Endothelial cell of umbilical vein (primary cell): ENCODE results near the gene NR3C2. TPM values are rescaled to one million over a fixed set of nuclear protein-coding genes. Genes with fewer than 3 reads are reported as not detected.

ENCODE experiments used
- BruUV-seq: library from RNA; stranded (reverse); fragments of 400-500 nt; replicated peaks from 2 replicates; lab custom pipeline; 2021; lab: Mats Ljungman, UMichigan
- CTCF ChIA-PET: fragments of 300-600, 350-600 bp; sonication (Branson Sonifier 250); formaldehyde crosslinking; loops from one replicate; lab custom pipeline; 2021; ENCODE audit warnings: antibody characterized with exemption, inconsistent platforms; lab: Charles Lee
- POLR2A ChIA-PET: fragments of 300-600, 350-600 bp; sonication (Branson Sonifier 250); formaldehyde crosslinking; loops from one replicate; lab custom pipeline; 2021; ENCODE audit warnings: antibody characterized with exemption, inconsistent platforms; lab: Charles Lee
- DNase-seq: peaks from one replicate; pipeline ENCODE4 v3.0.0-alpha.2; 2011; ENCODE audit warnings: low read depth, low spot score
- FAIRE-seq: peaks from 2 replicates; lab custom pipeline; 2011; peaks lifted over from hg19 to GRCh38; lab: Jason Lieb, UNC
- H2AFZ ChIP-seq: 2 replicates; pipeline ENCODE4 v1.6.0; 2012; ENCODE audit warnings: low read depth, low read length, control low read depth, inconsistent platforms
- H3K27ac ChIP-seq: 2 replicates; pipeline ENCODE4 v1.5.1; 2011; ENCODE audit warnings: low read depth, mild to moderate bottlenecking, control low read depth, low read length, moderate library complexity; ENCODE audit not compliant: insufficient read depth
- H3K27me3 ChIP-seq, 2 experiments: 2 replicates each; pipeline versions ENCODE4 v1.6.0 to v1.6.1; 2011; ENCODE audit warnings: low read length in 2 of 2, mixed read lengths in 1 of 2; ENCODE audit not compliant: control insufficient read depth in 2 of 2, insufficient read depth in 2 of 2
- H3K36me3 ChIP-seq, 2 experiments: 2 replicates in 1 of 2; 3 replicates in 1 of 2; pipeline ENCODE4 v1.5.1; 2011; ENCODE audit warnings: low read length in 2 of 2, mild to moderate bottlenecking in 1 of 2, moderate library complexity in 1 of 2; ENCODE audit not compliant: control insufficient read depth in 2 of 2, insufficient read depth in 2 of 2; ENCODE audit errors: extremely low read depth in 1 of 2
- H3K4me1 ChIP-seq: 3 replicates; pipeline ENCODE4 v1.5.1; 2011; ENCODE audit warnings: mild to moderate bottlenecking, low read length; ENCODE audit not compliant: control insufficient read depth, insufficient read depth; ENCODE audit errors: extremely low read depth
- H3K4me2 ChIP-seq: 2 replicates; pipeline ENCODE4 v1.6.1; 2011; ENCODE audit warnings: low read length, control low read depth, mixed read lengths; ENCODE audit not compliant: insufficient read depth
- H3K4me3 ChIP-seq, 3 experiments: fragments of 200-600 bp in 1 of 3; sonication (generic), shearing (Covaris generic) in 1 of 3; replicated peaks in 1 of 3; 2 replicates each; pipeline ENCODE4 v1.5.1; 2011 to 2016; ENCODE audit warnings: control low read depth in 3 of 3, low read length in 3 of 3, mild to moderate bottlenecking in 2 of 3, inconsistent platforms in 1 of 3, low read depth in 1 of 3, moderate library complexity in 1 of 3; ENCODE audit not compliant: insufficient read depth in 1 of 3
- H3K79me2 ChIP-seq: 2 replicates; pipeline ENCODE4 v1.6.0; 2012; ENCODE audit warnings: low read length, inconsistent platforms; ENCODE audit not compliant: control insufficient read depth, insufficient read depth
- H3K9ac ChIP-seq: replicated peaks from 2 replicates; pipeline ENCODE3; 2011; ENCODE audit warnings: low read length, control low read depth; ENCODE audit not compliant: insufficient read depth; ENCODE audit errors: extremely low read depth
- H3K9me1 ChIP-seq: replicated peaks from 3 replicates; pipeline ENCODE4 v1.6.0; 2011; ENCODE audit warnings: mild to moderate bottlenecking, low read length; ENCODE audit not compliant: control insufficient read depth, insufficient read depth; ENCODE audit errors: extremely low read depth
- H3K9me3 ChIP-seq: replicated peaks from 2 replicates; pipeline ENCODE4 v1.5.1; 2012; ENCODE audit warnings: low read length, inconsistent platforms; ENCODE audit not compliant: control insufficient read depth, insufficient read depth
- H4K20me1 ChIP-seq: replicated peaks from 2 replicates; pipeline ENCODE3; 2011; ENCODE audit warnings: mild to moderate bottlenecking, low read length; ENCODE audit not compliant: control insufficient read depth, insufficient read depth; ENCODE audit errors: extremely low read depth
- EZH2 ChIP-seq: IDR thresholded peaks from 2 replicates; pipeline ENCODE4 v1.6.1; 2012; ENCODE audit warnings: borderline replicate concordance, low read depth, mild to moderate bottlenecking, moderate library complexity, low read length, inconsistent platforms; ENCODE audit not compliant: severe bottlenecking
- FOS ChIP-seq: IDR thresholded peaks from 2 replicates; pipeline ENCODE4 v1.6.1; 2011; ENCODE audit warnings: mild to moderate bottlenecking, low read length, moderate library complexity, borderline replicate concordance; ENCODE audit not compliant: insufficient read depth
- GATA2 ChIP-seq: IDR thresholded peaks from 2 replicates; pipeline ENCODE4 v1.7.0; 2011; ENCODE audit warnings: low read depth, mild to moderate bottlenecking, moderate library complexity, mixed read lengths, low read length; ENCODE audit not compliant: insufficient read length, insufficient read depth
- JUN ChIP-seq: IDR thresholded peaks from 2 replicates; pipeline ENCODE4 v1.6.1; 2011; ENCODE audit warnings: borderline replicate concordance, low read depth; ENCODE audit not compliant: insufficient read length, insufficient read depth
- MYC ChIP-seq: IDR thresholded peaks from one replicate; pipeline ENCODE4 v1.6.1; 2011; ENCODE audit warnings: mild to moderate bottlenecking, low read depth, low read length
- POLR2A ChIP-seq: IDR thresholded peaks from 2 replicates; pipeline ENCODE4 v1.6.1; 2012; ENCODE audit warnings: low read depth, mild to moderate bottlenecking, control low read depth, low read length
- POLR2AphosphoS5 ChIP-seq: IDR thresholded peaks from 2 replicates; pipeline ENCODE4 v1.6.1; 2012; ENCODE audit warnings: low read depth, mild to moderate bottlenecking, control low read depth, low read length, moderate library complexity; ENCODE audit not compliant: insufficient read depth
- dilution Hi-C: fragments of 300-500 bp; cut with MboI; formaldehyde crosslinking; loops from one replicate; pipeline ENCODE4 v1.15.0; 2019; ENCODE audit warnings: low sequenced_read_pairs; ENCODE audit not compliant: extremely low pct_ligation_motif_present
- intact Hi-C: fragments of 100-400 bp; cut with micrococcal nuclease; formaldehyde crosslinking; loops from one replicate; pipeline ENCODE4 v1.10.0; 2022
- polyA plus RNA-seq, 4 experiments: library from polyadenylated mRNA; depleted of rRNA in 3 of 4; stranded (reverse) in 3 of 4; unstranded in 1 of 4; fragments of >200 nt; gene quantifications; 2 replicates each; pipeline versions ENCODE4 v1.2.1 to v1.2.3, GENCODE V29; 2011 to 2012; ENCODE audit warnings: missing spikeins in 1 of 4
- total RNA-seq: library from RNA; stranded (reverse); gene quantifications from 2 replicates; pipeline ENCODE4 v1.2.3, GENCODE V29; 2021
- TF ChIP-seq, protein P1 (sequence below), 2 donors: IDR thresholded peaks; 1 replicate in 1 of 2; 2 replicates in 1 of 2; pipeline ENCODE4 v1.5.1; 2011; ENCODE audit warnings: low read length in 2 of 2, mild to moderate bottlenecking in 2 of 2, moderate library complexity in 2 of 2, control low read depth in 1 of 2, inconsistent platforms in 1 of 2, low read depth in 1 of 2; ENCODE audit not compliant: insufficient read depth in 1 of 2; ENCODE audit errors: extremely low read depth in 1 of 2
- TF ChIP-seq, protein P2 (sequence below): IDR thresholded peaks from 2 replicates; pipeline ENCODE4 v1.6.1; 2011; ENCODE audit not compliant: insufficient read depth, insufficient read length

NR3C2 gene
- total and polyA plus RNA-seq, 2 donors (not counting 3 experiments of a cell fraction or from before 2014, with no cell fraction given), result 4.8 to 16.4 TPM

DNA sequence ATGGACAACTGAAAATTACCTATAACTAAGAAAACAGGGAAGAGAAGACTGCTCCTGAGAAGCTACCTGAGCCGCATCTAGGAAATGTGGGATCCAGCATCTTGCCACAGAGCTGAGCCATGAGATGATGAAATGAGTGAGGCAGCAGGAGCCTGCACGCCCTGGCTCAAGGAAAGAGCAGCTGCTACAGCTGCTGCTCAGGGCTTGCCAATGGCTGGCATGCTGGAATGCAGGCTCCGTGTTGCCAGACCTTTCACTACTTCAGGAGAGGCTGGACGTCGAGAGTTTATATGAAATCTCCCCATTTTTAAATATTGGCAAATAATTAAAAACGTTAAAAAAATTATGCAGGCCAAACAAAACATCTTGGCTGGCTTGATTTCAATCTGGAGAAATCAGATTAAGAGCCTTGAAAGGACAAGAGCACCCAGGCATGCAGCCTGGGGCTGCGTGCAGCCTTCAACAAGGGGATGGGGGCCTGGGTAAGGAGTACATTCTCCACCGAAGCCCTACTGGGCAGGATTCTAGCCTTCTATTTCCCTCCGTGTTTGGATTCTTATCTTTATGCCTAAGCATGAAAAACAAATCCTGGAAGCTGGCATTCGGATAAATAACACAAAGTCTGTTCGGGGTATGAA is 227.6 kb downstream of the NR3C2 start:
- peak; percentile 12 for DNase-seq

DNA sequence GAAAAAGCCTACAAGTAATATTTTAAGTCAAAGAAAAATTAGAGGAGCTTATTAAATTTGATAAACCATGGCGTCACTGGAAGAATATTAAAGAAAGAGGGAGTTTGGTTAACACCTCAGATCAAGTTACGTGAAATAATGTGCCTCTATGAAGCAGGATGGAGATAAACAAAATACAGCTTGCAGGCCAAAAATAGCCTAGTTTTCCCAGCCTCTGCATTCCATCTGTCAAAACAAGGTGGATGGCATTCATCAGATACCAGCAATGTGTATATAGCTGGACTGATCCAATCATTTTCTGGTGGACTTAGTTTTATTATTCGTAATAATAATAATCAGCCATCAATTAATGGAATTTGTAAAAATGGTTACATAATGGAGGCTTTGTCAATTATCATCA is 230.7 kb downstream of the NR3C2 start:
- Histone ChIP-seq H3K79me2 (no peaks in the 10 kb centered on the region), H3K9me1 (no peaks in the 10 kb centered on the region), H3K9ac (no peak overlapping the region), H3K4me3 (no peak overlapping the region), H4K20me1 (no peaks in the 10 kb centered on the region), H3K4me1 (no peaks in the 10 kb centered on the region), H3K9me3 (no peaks in the 10 kb centered on the region), H3K4me2 (no peak overlapping the region), H3K36me3 (no peaks in the 10 kb centered on the region), H2AFZ (no peak overlapping the region), H3K27me3 (no peaks in the 10 kb centered on the region), H3K27ac (no peak overlapping the region)
- FAIRE-seq (no peak), DNase-seq (no peak)
- dilution Hi-C loops (no loop called here), intact Hi-C loops (no loop called here)
- BruUV-seq, result no TSS peak
- TF ChIP-seq JUN (no peak), EZH2 (no peak), POLR2AphosphoS5 (no peak), POLR2A (no peak), FOS (no peak), MYC (no peak), GATA2 (no peak)
- TF ChIP-seq, protein P1, sequence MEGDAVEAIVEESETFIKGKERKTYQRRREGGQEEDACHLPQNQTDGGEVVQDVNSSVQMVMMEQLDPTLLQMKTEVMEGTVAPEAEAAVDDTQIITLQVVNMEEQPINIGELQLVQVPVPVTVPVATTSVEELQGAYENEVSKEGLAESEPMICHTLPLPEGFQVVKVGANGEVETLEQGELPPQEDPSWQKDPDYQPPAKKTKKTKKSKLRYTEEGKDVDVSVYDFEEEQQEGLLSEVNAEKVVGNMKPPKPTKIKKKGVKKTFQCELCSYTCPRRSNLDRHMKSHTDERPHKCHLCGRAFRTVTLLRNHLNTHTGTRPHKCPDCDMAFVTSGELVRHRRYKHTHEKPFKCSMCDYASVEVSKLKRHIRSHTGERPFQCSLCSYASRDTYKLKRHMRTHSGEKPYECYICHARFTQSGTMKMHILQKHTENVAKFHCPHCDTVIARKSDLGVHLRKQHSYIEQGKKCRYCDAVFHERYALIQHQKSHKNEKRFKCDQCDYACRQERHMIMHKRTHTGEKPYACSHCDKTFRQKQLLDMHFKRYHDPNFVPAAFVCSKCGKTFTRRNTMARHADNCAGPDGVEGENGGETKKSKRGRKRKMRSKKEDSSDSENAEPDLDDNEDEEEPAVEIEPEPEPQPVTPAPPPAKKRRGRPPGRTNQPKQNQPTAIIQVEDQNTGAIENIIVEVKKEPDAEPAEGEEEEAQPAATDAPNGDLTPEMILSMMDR (IDR thresholded peaks at IDR 0.05; ENCODE audit: extremely low read depth in 1 of 2, insufficient read depth in 1 of 2, low read depth in 1 of 2, low read length in 2 of 2), result no peak
- TF ChIP-seq, protein P2, sequence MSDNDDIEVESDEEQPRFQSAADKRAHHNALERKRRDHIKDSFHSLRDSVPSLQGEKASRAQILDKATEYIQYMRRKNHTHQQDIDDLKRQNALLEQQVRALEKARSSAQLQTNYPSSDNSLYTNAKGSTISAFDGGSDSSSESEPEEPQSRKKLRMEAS, result no peak
- POLR2A ChIA-PET, result no interaction called here
- CTCF ChIA-PET, result interaction anchor here (1.0 to 1.1 kb wide), 2 partner anchors 9 to 13 kb away, joined by 4 to 5 read pairs; no protein-coding TSS in a partner anchor

More for the DNA sequence above, 227.6 kb downstream of the NR3C2 start:
- no peak for FAIRE-seq
- CTCF ChIA-PET, result interaction anchor here (0.8 to 2.7 kb wide), 2 partner anchors 9 to 817 kb away, joined by 3 to 10 read pairs; no protein-coding TSS in a partner anchor
- Histone ChIP-seq H3K4me3 (no peak overlapping the region), H3K9ac (no peak overlapping the region), H3K4me2 (no peak overlapping the region), H3K79me2 (no peaks in the 10 kb centered on the region), H3K27ac (no peak overlapping the region), H3K4me1 (no peaks in the 10 kb centered on the region), H4K20me1 (no peaks in the 10 kb centered on the region), H3K36me3 (no peaks in the 10 kb centered on the region), H3K27me3 (no peaks in the 10 kb centered on the region), H2AFZ (no peak overlapping the region), H3K9me1 (no peaks in the 10 kb centered on the region), H3K9me3 (no peaks in the 10 kb centered on the region)
- no TSS peak for BruUV-seq
- intact Hi-C loops (no loop called here), dilution Hi-C loops (no loop called here)
- POLR2A ChIA-PET, result no interaction called here
- no peak for TF ChIP-seq FOS
- TF ChIP-seq, protein P2, result no peak
- no peak for TF ChIP-seq MYC
- TF ChIP-seq EZH2, result no peak
- no peak for TF ChIP-seq POLR2AphosphoS5
- no peak for TF ChIP-seq POLR2A
- no peak for TF ChIP-seq GATA2
